NCI-H1436 (cell line): ENCODE measurements around the gene GORASP1.

Experiments
- DNase-seq: peaks from one replicate; lab custom pipeline; 2025; lab: John Stamatoyannopoulos, UW

The GORASP1 gene

GRCh38 chr3:39125841-39126500 lies 18.5 kb upstream of the GORASP1 start:
- DNase-seq, result no peak

GRCh38 chr3:39124876-39125840 lies 17.7 kb upstream of the GORASP1 start:
- DNase-seq, result no peak

- no peak for DNase-seq
Measured at GRCh38 chr3:39122813-39123212, 15.4 kb upstream of the GORASP1 start.

- no peak for DNase-seq
Measured at GRCh38 chr3:39121621-39122020, 14.2 kb upstream of the GORASP1 start.

GRCh38 chr3:39118931-39119660 lies 11.7 kb upstream of the GORASP1 start:
- no peak for DNase-seq

GRCh38 chr3:39118079-39118478 lies 10.7 kb upstream of the GORASP1 start:
- DNase-seq, result no peak

- DNase-seq, result no peak
Measured at GRCh38 chr3:39115870-39116269, 8.4 kb upstream of the GORASP1 start.

- no peak for DNase-seq
Measured at GRCh38 chr3:39114456-39114855, 7.0 kb upstream of the GORASP1 start.

GRCh38 chr3:39113291-39113690 lies 5.9 kb upstream of the GORASP1 start:
- DNase-seq, result no peak

- DNase-seq, result no peak
Measured at GRCh38 chr3:39112535-39112934, 5.1 kb upstream of the GORASP1 start.

- DNase-seq, result no peak
Measured at GRCh38 chr3:39112113-39112512, 4.7 kb upstream of the GORASP1 start.

GRCh38 chr3:39110041-39110639 lies 2.7 kb upstream of the GORASP1 start:
- no peak for DNase-seq

- no peak for DNase-seq
Measured at GRCh38 chr3:39109086-39109485, 1.7 kb upstream of the GORASP1 start.

- no peak for DNase-seq
Measured at GRCh38 chr3:39108200-39108710, 828 bp upstream of the GORASP1 start.

GRCh38 chr3:39106851-39107387 lies 508 bp downstream of the GORASP1 start:
- no peak for DNase-seq

- DNase-seq, result no peak
Measured at GRCh38 chr3:39106281-39106811, 1.1 kb downstream of the GORASP1 start.

- DNase-seq, result no peak
Measured at GRCh38 chr3:39105687-39106063, 1.8 kb downstream of the GORASP1 start.

- no peak for DNase-seq
Measured at GRCh38 chr3:39104961-39105686, 2.3 kb downstream of the GORASP1 start.

- no peak for DNase-seq
Measured at GRCh38 chr3:39103791-39104552, 3.5 kb downstream of the GORASP1 start.

- no peak for DNase-seq
Measured at GRCh38 chr3:39103324-39103693, 4.1 kb downstream of the GORASP1 start.
